Measurements from ENCODE around the gene FAM83C.

Gene FAM83C

DNA sequence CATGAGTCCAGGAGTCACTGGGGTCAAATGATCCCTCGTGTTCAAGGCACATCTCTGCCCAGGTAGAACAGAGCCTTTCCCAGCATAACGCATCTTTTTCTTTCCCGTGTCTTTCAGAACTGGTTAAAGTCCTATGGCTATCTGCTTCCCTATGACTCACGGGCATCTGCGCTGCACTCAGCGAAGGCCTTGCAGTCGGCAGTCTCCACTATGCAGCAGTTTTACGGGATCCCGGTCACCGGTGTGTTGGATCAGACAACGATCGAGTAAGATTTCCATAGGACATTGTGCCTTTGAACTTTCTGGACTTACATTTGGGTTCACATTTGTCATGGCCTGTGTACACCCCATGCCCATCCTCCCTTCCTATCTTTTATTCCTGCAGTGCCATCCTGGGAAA, 45.5 kb downstream of the FAM83C start:
- DNase-seq = no peak
- intact Hi-C loops (cut with DNase I) = no loop called here

DNA sequence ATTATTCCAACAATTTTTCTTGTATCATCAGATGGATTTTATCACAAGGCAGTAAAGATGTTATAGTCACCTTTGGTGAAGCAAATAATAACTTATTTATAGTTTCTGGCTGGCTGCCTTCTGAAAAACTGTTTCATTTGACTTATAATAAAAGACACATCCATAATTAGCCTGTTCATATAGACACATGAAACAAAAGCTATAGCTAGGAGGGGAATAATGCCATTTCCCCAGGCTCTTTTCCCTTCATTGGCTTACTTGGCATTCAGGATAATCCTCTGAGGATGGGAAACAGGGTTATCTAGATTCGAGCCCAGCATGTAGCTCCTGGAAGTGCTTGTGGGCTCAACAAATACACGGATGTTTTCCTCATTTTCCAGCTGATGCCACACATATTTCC, 48.2 kb downstream of the FAM83C start:
- intact Hi-C loops (cut with DNase I) = no loop called here
- DNase-seq = no peak

- intact Hi-C loops (cut with DNase I) = no loop called here
- DNase-seq = no peak
Measured at GRCh38 chr20:35243317-35243716, 48.9 kb downstream of the FAM83C start.

- DNase-seq = no peak
- intact Hi-C loops (cut with DNase I) = no loop called here
Measured at GRCh38 chr20:35240811-35241293, 51.4 kb downstream of the FAM83C start.

- intact Hi-C loops (cut with DNase I) = no loop called here
- no peak for DNase-seq
Measured at GRCh38 chr20:35240083-35240810, 52.0 kb downstream of the FAM83C start.

- no peak for DNase-seq
- intact Hi-C loops (cut with DNase I) = no loop called here
Measured at GRCh38 chr20:35238735-35239134, 53.5 kb downstream of the FAM83C start.

GRCh38 chr20:35238170-35238569, 54.1 kb downstream of the FAM83C start:
- no peak for DNase-seq
- intact Hi-C loops (cut with DNase I) = no loop called here

- no peak for DNase-seq
- intact Hi-C loops (cut with DNase I) = no loop called here
Measured at GRCh38 chr20:35237486-35237885, 54.7 kb downstream of the FAM83C start.

DNA sequence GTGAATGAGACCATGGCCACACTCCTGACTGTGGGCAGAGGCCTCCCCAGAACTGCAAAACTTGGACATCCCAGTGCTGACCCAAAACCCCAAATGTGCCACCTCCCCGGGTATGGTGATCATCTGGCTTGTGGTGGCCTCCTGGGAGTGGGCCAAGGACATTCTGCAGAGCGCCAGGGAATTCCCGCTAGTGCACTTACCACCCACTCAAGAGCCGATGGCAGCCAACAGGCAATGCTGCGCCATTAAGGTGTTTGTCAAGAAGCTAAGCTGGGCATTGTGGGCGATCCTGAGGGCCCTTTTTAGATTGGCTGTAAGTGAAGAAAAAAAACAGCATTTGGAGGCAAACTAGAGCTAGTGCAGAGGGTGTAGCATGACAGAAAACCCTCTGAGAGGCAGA, 56.3 kb downstream of the FAM83C start:
- peak in 8 of 10 donors; percentile 51 to 95 (median 67) for DNase-seq
- intact Hi-C loops (cut with DNase I) = no loop called here
